ENCODE data around the gene USP9X.

DNA sequence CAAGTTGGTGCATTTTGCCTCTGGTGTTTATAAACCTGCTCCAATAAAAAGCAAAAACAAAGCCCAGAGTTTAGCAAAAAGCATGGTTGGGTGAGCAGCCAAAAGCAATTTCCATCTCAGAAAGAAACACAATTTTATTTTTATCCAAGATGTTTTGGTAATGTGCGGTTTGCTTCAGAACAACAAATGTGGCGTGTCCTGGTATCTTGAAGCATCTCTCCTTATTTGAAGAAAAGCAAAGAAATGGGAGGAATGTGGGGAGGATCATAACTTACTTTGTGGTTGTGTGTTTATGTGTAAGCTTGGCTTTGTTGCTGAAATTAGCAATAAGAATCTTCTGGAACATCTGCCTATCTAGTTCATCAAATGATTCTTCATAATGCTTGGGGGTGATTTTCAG lies 160.4 kb downstream of the USP9X start:
- TF ChIP-seq, protein P1, sequence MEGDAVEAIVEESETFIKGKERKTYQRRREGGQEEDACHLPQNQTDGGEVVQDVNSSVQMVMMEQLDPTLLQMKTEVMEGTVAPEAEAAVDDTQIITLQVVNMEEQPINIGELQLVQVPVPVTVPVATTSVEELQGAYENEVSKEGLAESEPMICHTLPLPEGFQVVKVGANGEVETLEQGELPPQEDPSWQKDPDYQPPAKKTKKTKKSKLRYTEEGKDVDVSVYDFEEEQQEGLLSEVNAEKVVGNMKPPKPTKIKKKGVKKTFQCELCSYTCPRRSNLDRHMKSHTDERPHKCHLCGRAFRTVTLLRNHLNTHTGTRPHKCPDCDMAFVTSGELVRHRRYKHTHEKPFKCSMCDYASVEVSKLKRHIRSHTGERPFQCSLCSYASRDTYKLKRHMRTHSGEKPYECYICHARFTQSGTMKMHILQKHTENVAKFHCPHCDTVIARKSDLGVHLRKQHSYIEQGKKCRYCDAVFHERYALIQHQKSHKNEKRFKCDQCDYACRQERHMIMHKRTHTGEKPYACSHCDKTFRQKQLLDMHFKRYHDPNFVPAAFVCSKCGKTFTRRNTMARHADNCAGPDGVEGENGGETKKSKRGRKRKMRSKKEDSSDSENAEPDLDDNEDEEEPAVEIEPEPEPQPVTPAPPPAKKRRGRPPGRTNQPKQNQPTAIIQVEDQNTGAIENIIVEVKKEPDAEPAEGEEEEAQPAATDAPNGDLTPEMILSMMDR (conservative IDR thresholded peaks at IDR 0.05; ENCODE audit: low read depth in 2 of 2): no peak
- TF ChIP-seq NANOG (IDR thresholded peaks at IDR 0.05; ENCODE audit: borderline replicate concordance): no peak
- no peak for TF ChIP-seq EZH2 (IDR thresholded peaks at IDR 0.05; ENCODE audit: low read depth, unreplicated experiment)
- TF ChIP-seq POLR2AphosphoS5 (IDR thresholded peaks at IDR 0.05; ENCODE audit: low read depth): no peak
- TF ChIP-seq ZNF331 (CRISPR knock-in tag; IDR thresholded peaks at IDR 0.05; ENCODE audit: low read depth): no peak
- TF ChIP-seq, protein P2, sequence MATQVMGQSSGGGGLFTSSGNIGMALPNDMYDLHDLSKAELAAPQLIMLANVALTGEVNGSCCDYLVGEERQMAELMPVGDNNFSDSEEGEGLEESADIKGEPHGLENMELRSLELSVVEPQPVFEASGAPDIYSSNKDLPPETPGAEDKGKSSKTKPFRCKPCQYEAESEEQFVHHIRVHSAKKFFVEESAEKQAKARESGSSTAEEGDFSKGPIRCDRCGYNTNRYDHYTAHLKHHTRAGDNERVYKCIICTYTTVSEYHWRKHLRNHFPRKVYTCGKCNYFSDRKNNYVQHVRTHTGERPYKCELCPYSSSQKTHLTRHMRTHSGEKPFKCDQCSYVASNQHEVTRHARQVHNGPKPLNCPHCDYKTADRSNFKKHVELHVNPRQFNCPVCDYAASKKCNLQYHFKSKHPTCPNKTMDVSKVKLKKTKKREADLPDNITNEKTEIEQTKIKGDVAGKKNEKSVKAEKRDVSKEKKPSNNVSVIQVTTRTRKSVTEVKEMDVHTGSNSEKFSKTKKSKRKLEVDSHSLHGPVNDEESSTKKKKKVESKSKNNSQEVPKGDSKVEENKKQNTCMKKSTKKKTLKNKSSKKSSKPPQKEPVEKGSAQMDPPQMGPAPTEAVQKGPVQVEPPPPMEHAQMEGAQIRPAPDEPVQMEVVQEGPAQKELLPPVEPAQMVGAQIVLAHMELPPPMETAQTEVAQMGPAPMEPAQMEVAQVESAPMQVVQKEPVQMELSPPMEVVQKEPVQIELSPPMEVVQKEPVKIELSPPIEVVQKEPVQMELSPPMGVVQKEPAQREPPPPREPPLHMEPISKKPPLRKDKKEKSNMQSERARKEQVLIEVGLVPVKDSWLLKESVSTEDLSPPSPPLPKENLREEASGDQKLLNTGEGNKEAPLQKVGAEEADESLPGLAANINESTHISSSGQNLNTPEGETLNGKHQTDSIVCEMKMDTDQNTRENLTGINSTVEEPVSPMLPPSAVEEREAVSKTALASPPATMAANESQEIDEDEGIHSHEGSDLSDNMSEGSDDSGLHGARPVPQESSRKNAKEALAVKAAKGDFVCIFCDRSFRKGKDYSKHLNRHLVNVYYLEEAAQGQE (IDR thresholded peaks at IDR 0.05; ENCODE audit: unreplicated experiment): no peak
- TF ChIP-seq EZH2phosphoT487 (IDR thresholded peaks at IDR 0.05; ENCODE audit: unreplicated experiment): no peak
- no peak for TF ChIP-seq JUNB (IDR thresholded peaks at IDR 0.05; ENCODE audit: unreplicated experiment)
- no peak for TF ChIP-seq CREB1 (CRISPR knock-in tag; IDR thresholded peaks at IDR 0.05; ENCODE audit: low read depth)
- TF ChIP-seq, protein P3, sequence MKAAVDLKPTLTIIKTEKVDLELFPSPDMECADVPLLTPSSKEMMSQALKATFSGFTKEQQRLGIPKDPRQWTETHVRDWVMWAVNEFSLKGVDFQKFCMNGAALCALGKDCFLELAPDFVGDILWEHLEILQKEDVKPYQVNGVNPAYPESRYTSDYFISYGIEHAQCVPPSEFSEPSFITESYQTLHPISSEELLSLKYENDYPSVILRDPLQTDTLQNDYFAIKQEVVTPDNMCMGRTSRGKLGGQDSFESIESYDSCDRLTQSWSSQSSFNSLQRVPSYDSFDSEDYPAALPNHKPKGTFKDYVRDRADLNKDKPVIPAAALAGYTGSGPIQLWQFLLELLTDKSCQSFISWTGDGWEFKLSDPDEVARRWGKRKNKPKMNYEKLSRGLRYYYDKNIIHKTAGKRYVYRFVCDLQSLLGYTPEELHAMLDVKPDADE (IDR thresholded peaks at IDR 0.05): no peak
- TF ChIP-seq, protein P4, sequence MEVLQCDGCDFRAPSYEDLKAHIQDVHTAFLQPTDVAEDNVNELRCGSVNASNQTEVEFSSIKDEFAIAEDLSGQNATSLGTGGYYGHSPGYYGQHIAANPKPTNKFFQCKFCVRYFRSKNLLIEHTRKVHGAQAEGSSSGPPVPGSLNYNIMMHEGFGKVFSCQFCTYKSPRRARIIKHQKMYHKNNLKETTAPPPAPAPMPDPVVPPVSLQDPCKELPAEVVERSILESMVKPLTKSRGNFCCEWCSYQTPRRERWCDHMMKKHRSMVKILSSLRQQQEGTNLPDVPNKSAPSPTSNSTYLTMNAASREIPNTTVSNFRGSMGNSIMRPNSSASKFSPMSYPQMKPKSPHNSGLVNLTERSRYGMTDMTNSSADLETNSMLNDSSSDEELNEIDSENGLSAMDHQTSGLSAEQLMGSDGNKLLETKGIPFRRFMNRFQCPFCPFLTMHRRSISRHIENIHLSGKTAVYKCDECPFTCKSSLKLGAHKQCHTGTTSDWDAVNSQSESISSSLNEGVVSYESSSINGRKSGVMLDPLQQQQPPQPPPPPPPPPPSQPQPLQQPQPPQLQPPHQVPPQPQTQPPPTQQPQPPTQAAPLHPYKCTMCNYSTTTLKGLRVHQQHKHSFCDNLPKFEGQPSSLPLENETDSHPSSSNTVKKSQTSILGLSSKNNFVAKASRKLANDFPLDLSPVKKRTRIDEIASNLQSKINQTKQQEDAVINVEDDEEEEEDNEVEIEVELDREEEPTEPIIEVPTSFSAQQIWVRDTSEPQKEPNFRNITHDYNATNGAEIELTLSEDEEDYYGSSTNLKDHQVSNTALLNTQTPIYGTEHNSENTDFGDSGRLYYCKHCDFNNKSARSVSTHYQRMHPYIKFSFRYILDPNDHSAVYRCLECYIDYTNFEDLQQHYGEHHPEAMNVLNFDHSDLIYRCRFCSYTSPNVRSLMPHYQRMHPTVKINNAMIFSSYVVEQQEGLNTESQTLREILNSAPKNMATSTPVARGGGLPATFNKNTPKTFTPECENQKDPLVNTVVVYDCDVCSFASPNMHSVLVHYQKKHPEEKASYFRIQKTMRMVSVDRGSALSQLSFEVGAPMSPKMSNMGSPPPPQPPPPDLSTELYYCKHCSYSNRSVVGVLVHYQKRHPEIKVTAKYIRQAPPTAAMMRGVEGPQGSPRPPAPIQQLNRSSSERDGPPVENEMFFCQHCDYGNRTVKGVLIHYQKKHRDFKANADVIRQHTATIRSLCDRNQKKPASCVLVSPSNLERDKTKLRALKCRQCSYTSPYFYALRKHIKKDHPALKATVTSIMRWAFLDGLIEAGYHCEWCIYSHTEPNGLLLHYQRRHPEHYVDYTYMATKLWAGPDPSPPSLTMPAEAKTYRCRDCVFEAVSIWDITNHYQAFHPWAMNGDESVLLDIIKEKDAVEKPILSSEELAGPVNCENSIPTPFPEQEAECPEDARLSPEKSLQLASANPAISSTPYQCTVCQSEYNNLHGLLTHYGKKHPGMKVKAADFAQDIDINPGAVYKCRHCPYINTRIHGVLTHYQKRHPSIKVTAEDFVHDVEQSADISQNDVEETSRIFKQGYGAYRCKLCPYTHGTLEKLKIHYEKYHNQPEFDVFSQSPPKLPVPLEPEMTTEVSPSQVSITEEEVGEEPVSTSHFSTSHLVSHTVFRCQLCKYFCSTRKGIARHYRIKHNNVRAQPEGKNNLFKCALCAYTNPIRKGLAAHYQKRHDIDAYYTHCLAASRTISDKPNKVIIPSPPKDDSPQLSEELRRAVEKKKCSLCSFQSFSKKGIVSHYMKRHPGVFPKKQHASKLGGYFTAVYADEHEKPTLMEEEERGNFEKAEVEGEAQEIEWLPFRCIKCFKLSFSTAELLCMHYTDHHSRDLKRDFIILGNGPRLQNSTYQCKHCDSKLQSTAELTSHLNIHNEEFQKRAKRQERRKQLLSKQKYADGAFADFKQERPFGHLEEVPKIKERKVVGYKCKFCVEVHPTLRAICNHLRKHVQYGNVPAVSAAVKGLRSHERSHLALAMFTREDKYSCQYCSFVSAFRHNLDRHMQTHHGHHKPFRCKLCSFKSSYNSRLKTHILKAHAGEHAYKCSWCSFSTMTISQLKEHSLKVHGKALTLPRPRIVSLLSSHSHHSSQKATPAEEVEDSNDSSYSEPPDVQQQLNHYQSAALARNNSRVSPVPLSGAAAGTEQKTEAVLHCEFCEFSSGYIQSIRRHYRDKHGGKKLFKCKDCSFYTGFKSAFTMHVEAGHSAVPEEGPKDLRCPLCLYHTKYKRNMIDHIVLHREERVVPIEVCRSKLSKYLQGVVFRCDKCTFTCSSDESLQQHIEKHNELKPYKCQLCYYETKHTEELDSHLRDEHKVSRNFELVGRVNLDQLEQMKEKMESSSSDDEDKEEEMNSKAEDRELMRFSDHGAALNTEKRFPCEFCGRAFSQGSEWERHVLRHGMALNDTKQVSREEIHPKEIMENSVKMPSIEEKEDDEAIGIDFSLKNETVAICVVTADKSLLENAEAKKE (CRISPR knock-in tag; IDR thresholded peaks at IDR 0.05): no peak
- no peak for TF ChIP-seq STAT1 (IDR thresholded peaks at IDR 0.05; ENCODE audit: unreplicated experiment)
